Left ventricle myocardium inferior (tissue), 1 donor: Measurements from ENCODE around the gene WDR77. TPM values are rescaled to one million over a fixed set of nuclear protein-coding genes. Genes with fewer than 3 reads are reported as not detected.

ENCODE experiments used
- DNase-seq: peaks from one replicate; pipeline ENCODE4 v3.0.0-alpha.2; 2020
- H3K27ac ChIP-seq: fragments of 200-600 bp; replicated peaks from 2 replicates; pipeline ENCODE4 v1.8.0; 2021
- H3K27me3 ChIP-seq: fragments of 200-600 bp; 2 replicates; pipeline ENCODE4 v1.8.0; 2021; ENCODE audit warnings: low read depth
- H3K36me3 ChIP-seq: fragments of 200-600 bp; 2 replicates; pipeline ENCODE4 v1.8.0; 2021
- H3K4me1 ChIP-seq: fragments of 200-600 bp; 2 replicates; pipeline ENCODE4 v1.8.0; 2021
- H3K4me3 ChIP-seq: fragments of 200-600 bp; 2 replicates; pipeline ENCODE4 v1.8.0; 2021; ENCODE audit warnings: mild to moderate bottlenecking, moderate library complexity
- H3K9me3 ChIP-seq: fragments of 200-600 bp; replicated peaks from 2 replicates; pipeline ENCODE4 v1.8.0; 2021
- intact Hi-C: fragments of 100-400 bp; cut with micrococcal nuclease; formaldehyde crosslinking; loops from one replicate; pipeline ENCODE4 v1.11.0; 2022
- total RNA-seq: library from RNA; stranded (reverse); fragmentation: NEBNext Ultra II Directional; extraction: Animal tissue kit (Norgen Biotek cat#: 25700); gene quantifications from one replicate; pipeline ENCODE4 v1.2.1, GENCODE V29; 2021
- TF ChIP-seq, protein P1 (sequence below): fragments of 200-600 bp; IDR thresholded peaks from 2 replicates; pipeline ENCODE4 v1.8.0; 2021; ENCODE audit warnings: antibody characterized with exemption, mild to moderate bottlenecking, borderline replicate concordance
- donor health status: DM: no; HTN: yes; CAD: no; lungs with severe emphysema.

The WDR77 gene
- total RNA-seq, 1 donor from 2014 or later = 30.7 TPM

DNA sequence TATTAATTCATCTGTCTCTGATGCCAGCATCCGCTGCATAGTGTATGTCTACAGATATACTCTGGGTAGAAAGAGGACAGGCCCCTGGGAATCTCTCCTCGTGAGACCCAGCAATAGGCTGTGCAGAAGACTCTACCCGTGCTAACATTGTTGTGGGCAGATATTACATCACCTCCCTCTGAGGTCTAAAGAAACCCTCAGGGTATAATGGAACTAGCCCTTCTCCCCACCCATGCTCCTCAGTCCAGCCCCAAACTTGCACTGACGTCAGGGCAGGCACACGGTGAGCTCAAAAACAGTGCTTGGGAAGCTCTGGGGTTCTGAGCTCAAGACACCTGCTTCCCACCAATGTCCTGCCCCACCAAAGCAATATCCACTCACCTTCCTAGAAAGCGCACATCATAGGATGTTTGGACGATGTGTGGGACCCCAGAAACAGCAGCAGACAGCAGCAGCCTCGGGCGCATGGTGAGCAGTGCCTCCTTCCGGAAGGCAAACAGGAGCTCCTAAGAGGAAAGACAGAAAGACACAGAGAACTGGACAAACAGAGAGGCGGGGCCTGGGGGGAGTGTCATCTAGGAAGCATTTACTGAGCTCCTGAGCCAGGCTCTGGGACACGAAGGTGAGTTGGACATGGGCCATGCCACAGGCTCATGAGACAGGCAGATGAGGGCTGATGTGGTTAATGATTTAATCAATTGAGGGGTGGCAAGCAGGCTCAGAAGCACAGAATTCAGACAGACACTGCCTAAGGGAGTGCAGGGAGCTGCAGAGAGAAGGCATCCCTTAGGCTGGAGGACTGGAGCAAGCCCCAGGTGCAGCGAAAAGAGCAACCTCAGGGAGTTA is 26.3 kb downstream of the WDR77 start:
- TF ChIP-seq, protein P1, sequence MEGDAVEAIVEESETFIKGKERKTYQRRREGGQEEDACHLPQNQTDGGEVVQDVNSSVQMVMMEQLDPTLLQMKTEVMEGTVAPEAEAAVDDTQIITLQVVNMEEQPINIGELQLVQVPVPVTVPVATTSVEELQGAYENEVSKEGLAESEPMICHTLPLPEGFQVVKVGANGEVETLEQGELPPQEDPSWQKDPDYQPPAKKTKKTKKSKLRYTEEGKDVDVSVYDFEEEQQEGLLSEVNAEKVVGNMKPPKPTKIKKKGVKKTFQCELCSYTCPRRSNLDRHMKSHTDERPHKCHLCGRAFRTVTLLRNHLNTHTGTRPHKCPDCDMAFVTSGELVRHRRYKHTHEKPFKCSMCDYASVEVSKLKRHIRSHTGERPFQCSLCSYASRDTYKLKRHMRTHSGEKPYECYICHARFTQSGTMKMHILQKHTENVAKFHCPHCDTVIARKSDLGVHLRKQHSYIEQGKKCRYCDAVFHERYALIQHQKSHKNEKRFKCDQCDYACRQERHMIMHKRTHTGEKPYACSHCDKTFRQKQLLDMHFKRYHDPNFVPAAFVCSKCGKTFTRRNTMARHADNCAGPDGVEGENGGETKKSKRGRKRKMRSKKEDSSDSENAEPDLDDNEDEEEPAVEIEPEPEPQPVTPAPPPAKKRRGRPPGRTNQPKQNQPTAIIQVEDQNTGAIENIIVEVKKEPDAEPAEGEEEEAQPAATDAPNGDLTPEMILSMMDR = no peak
- Histone ChIP-seq H3K27me3 (no peaks in the 10 kb centered on the region), H3K4me1 (no peaks in the 10 kb centered on the region), H3K4me3 (no peak overlapping the region), H3K36me3 (peaks cover 9% of the 10 kb centered on the region), H3K27ac (no peak overlapping the region), H3K9me3 (no peaks in the 10 kb centered on the region)
- intact Hi-C loops = no loop called here
- no peak for DNase-seq

DNA sequence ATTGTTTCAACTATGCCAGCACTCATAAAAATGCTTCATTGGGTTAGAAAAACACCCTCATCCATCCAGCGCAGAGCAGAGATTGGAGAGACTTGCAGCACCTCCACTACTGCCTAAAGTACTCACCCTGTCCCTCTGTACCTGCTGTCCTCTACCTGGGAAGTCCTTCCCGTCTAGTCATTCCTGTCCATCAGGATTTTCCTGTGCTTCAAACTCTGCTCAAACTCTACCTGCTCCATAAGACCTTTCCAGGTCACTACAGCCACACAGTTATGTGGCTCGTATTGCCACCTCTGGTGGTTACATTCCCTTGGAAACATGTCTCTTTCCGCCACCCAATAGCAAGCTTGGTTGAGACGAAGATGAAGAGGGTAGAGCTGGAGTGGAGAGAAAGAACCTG is 28.7 kb downstream of the WDR77 start:
- intact Hi-C loops = no loop called here
- TF ChIP-seq, protein P1 = no peak
- H3K9me3 ChIP-seq = no peaks in the 10 kb centered on the region
- no peak for DNase-seq
- H3K27me3 ChIP-seq = no peaks in the 10 kb centered on the region
- no peak overlapping the region for H3K4me3 ChIP-seq
- H3K27ac ChIP-seq = no peak overlapping the region
- H3K4me1 ChIP-seq = no peaks in the 10 kb centered on the region
- peaks cover 9% of the 10 kb centered on the region for H3K36me3 ChIP-seq

DNA sequence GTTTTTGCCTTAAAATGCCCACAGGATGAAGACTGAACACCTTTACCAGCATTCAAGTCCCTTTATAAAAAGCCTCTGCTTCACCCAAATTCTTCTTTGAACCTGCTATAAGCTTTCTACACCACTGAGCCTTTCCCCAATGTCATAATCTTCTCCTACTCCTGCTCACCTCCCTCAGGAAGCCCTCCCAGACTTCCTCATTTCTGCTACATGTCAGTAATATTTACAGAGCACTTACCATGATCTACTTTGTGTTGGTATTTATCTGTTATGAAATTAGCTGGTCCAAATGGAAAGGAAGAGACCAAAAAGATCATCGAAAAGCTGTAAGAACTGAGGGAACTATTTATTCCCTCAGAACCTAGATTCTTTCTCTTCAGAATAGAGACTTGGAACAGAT is 30.0 kb downstream of the WDR77 start:
- H3K4me1 ChIP-seq = no peaks in the 10 kb centered on the region
- DNase-seq = no peak
- H3K9me3 ChIP-seq = no peaks in the 10 kb centered on the region
- no peak overlapping the region for H3K27ac ChIP-seq
- no peak overlapping the region for H3K4me3 ChIP-seq
- no peaks in the 10 kb centered on the region for H3K27me3 ChIP-seq
- intact Hi-C loops = no loop called here
- H3K36me3 ChIP-seq = peaks cover 16% of the 10 kb centered on the region
- TF ChIP-seq, protein P1 = no peak

DNA sequence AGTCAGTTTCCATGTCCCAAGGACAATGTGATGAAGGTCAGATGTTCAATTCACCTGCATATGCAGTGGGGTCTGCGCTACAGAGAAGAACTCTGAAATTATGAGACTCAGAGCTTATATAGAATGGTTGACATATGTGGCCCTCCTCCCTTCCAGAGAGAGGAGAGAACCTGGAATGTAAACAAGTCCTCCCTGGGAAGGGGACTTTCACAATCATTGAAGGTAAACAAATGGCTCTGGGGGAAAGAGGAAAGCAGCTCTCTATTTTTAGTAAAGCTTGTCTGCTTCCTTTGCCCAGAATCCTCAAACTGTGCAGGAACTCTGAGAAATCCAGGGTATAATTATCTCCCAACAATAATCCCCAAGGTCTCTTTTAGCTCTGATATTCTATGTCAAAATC is 31.3 kb downstream of the WDR77 start:
- Histone ChIP-seq H3K27me3 (no peaks in the 10 kb centered on the region), H3K9me3 (no peaks in the 10 kb centered on the region), H3K4me1 (no peaks in the 10 kb centered on the region), H3K36me3 (peaks cover 16% of the 10 kb centered on the region), H3K27ac (no peak overlapping the region), H3K4me3 (no peak overlapping the region)
- TF ChIP-seq, protein P1 = no peak
- DNase-seq = no peak
- intact Hi-C loops = no loop called here

DNA sequence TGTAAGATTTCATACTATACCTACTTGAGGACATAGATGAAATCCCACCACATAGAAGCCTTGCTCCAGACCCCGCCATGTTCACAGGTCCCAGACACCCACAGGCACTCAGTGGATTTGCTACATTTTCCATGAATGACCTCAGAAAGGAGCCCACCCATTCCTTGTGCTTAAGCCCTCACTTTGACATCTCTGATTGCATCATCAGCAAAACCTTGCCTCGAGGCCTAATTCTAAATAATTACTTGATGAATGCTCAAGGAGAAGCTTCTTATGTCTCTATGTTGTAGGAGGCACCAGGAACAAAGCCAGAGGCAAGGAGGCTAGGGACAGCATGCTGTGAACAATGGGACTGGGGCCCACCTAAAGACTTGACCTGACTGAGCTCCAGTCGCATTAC is 33.6 kb downstream of the WDR77 start:
- TF ChIP-seq, protein P1 = no peak
- Histone ChIP-seq H3K27me3 (no peaks in the 10 kb centered on the region), H3K36me3 (peaks cover 9% of the 10 kb centered on the region), H3K4me1 (no peaks in the 10 kb centered on the region), H3K4me3 (no peak overlapping the region), H3K27ac (no peak overlapping the region), H3K9me3 (no peaks in the 10 kb centered on the region)
- no peak for DNase-seq
- intact Hi-C loops = no loop called here
